Kidney (tissue), 14 donors: ENCODE results near the gene RNU7-1. TPM values are rescaled to one million over a fixed set of nuclear protein-coding genes. Genes with fewer than 3 reads are reported as not detected.

Experiments used
- DNase-seq, 5 donors: peaks; one replicate each; pipeline ENCODE4 v3.0.0-alpha.2; 2013 to 2020
- FAIRE-seq: peaks from 2 replicates; lab custom pipeline; 2012; peaks lifted over from hg19 to GRCh38; lab: Jason Lieb, UNC
- H3K27ac ChIP-seq, 2 donors: one replicate each; pipeline ENCODE4 v1.7.0; 2013; ENCODE audit warnings: low read depth in 2 of 2, low read length in 2 of 2, inconsistent platforms in 1 of 2
- H3K27me3 ChIP-seq: one replicate; pipeline ENCODE4 v1.7.1; 2013; ENCODE audit warnings: low read length, inconsistent platforms; ENCODE audit not compliant: control insufficient read depth, insufficient read depth
- H3K36me3 ChIP-seq, 3 donors: one replicate each; pipeline versions ENCODE4 v1.7.0 to v1.7.1; 2013; ENCODE audit warnings: low read length in 3 of 3, control low read depth in 1 of 3, inconsistent platforms in 1 of 3; ENCODE audit not compliant: insufficient read depth in 3 of 3, control insufficient read depth in 2 of 3
- H3K4me1 ChIP-seq, 3 donors: one replicate each; pipeline versions ENCODE4 v1.7.0 to v1.7.1; 2013; ENCODE audit warnings: low read length in 3 of 3, inconsistent platforms in 1 of 3, low read depth in 1 of 3; ENCODE audit not compliant: control insufficient read depth in 2 of 3, insufficient read depth in 2 of 3
- H3K4me3 ChIP-seq, 3 donors: one replicate each; pipeline versions ENCODE4 v1.7.0 to v1.8.1; 2013; ENCODE audit warnings: low read length in 3 of 3, control low read depth in 1 of 3, inconsistent platforms in 1 of 3
- H3K9ac ChIP-seq, 3 donors: one replicate each; pipeline versions ENCODE4 v1.7.0 to v1.7.1; 2013; ENCODE audit warnings: low read length in 3 of 3, control low read depth in 1 of 3, inconsistent platforms in 1 of 3
- H3K9me3 ChIP-seq, 3 donors: one replicate each; pipeline versions ENCODE4 v1.7.0 to v1.7.1; 2013; ENCODE audit warnings: low read length in 3 of 3, control low read depth in 1 of 3, inconsistent platforms in 1 of 3; ENCODE audit not compliant: control insufficient read depth in 2 of 3, insufficient read depth in 1 of 3
- CTCF ChIP-seq: IDR thresholded peaks from 3 replicates; pipeline ENCODE4 v1.5.1; 2012; ENCODE audit warnings: mild to moderate bottlenecking, moderate library complexity, borderline replicate concordance; ENCODE audit not compliant: insufficient read depth; ENCODE audit errors: extremely low read depth
- intact Hi-C: fragments of 100-400 bp; cut with DNase I; formaldehyde crosslinking; loops from one replicate; pipeline ENCODE4 v1.11.1; 2022
- polyA plus RNA-seq: library from polyadenylated mRNA; stranded (reverse); fragments of 350-450 nt; fragmentation: Illumina TruSeq; extraction: RNeasy Lipid Tissue Mini Kit (QIAGEN cat#74804); gene quantifications from one replicate; pipeline ENCODE4 v1.2.3, GENCODE V29; 2014; ENCODE audit warnings: low read depth, low replicate concordance; ENCODE audit not compliant: insufficient read depth
- total RNA-seq: library from RNA; stranded (reverse); fragmentation: NEBNext Ultra II Directional; extraction: Animal tissue kit (Norgen Biotek cat#: 25700); gene quantifications from one replicate; pipeline ENCODE4 v1.2.1, GENCODE V29; 2021
- donor health status: control.
- donor health status: control.
- donor health status: control.
- donor health status: control.
- donor health status: control.
- donor health status: DM: yes; HTN: yes; CAD: no.
- donor health status: Normal renal cell carcinoma (clear cell type).

The RNU7-1 gene
- total and polyA plus RNA-seq, 2 donors from 2014 or later = not detected

DNA sequence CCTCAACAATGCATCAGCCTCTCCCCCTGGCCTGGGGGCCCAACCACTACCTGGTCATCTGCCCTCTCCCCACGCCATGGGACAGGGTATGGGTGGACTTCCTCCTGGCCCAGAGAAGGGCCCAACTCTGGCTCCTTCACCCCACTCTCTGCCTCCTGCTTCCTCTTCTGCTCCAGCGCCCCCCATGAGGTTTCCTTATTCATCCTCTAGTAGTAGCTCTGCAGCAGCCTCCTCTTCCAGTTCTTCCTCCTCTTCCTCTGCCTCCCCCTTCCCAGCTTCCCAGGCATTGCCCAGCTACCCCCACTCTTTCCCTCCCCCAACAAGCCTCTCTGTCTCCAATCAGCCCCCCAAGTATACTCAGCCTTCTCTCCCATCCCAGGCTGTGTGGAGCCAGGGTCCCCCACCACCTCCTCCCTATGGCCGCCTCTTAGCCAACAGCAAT, 7.4 kb upstream of the RNU7-1 start:
- no peak for TF ChIP-seq CTCF
- H3K9ac ChIP-seq = no peak overlapping the region
- no peak overlapping the region for H3K4me3 ChIP-seq
- FAIRE-seq (no peak), DNase-seq (peak in 1 of 5 donors; percentile 77)
- no peak overlapping the region for H3K27ac ChIP-seq
- H3K4me1 ChIP-seq = peaks cover 0 to 19% (median 17%) of the 10 kb centered on the region in 3 donors
- H3K27me3 ChIP-seq = no peaks in the 10 kb centered on the region
- intact Hi-C loops = no loop called here
- peaks cover 4 to 10% (median 5%) of the 10 kb centered on the region in 3 donors for H3K36me3 ChIP-seq
- H3K9me3 ChIP-seq = no peaks in the 10 kb centered on the region

GRCh38 chr12:6936636-6937480, 6.8 kb upstream of the RNU7-1 start:
- Histone ChIP-seq H3K9me3 (no peaks in the 10 kb centered on the region), H3K9ac (peak overlapping the region in 1 of 3 donors; percentile 86), H3K4me3 (peak overlapping the region in 1 of 3 donors; percentile 73), H3K36me3 (peaks cover 5 to 10% (median 7%) of the 10 kb centered on the region in 3 donors), H3K4me1 (peaks cover 0 to 19% (median 17%) of the 10 kb centered on the region in 3 donors), H3K27ac (peak overlapping the region; percentile 78 to 91), H3K27me3 (no peaks in the 10 kb centered on the region)
- no peak for TF ChIP-seq CTCF
- FAIRE-seq = no peak
- intact Hi-C loops = no loop called here
- peak in 2 of 5 donors; percentile 65 to 92 for DNase-seq

- peak; percentile 83 for FAIRE-seq
- H3K9me3 ChIP-seq = no peaks in the 10 kb centered on the region
- intact Hi-C loops = no loop called here
- peak overlapping the region; percentile 49 to 73 (median 60) for H3K4me3 ChIP-seq
- DNase-seq = peak; percentile 96 to 98 (median 98)
- TF ChIP-seq CTCF = peak; percentile 97
- H3K9ac ChIP-seq = peak overlapping the region; percentile 30 to 86 (median 35)
- H3K27ac ChIP-seq = peak overlapping the region; percentile 78 to 91
- H3K4me1 ChIP-seq = peaks cover 0 to 16% (median 13%) of the 10 kb centered on the region in 3 donors
- peaks cover 3 to 10% (median 4%) of the 10 kb centered on the region in 3 donors for H3K36me3 ChIP-seq
- no peaks in the 10 kb centered on the region for H3K27me3 ChIP-seq
Observed at GRCh38 chr12:6937481-6938352, 5.9 kb upstream of the RNU7-1 start.
